K562 (cell line): ENCODE results near the gene RASGRP2. TPM values are rescaled to one million over a fixed set of nuclear protein-coding genes. Genes with fewer than 3 reads are reported as not detected.
A peak's percentile ranks its signal among the peaks of the same experiment; 100 is the strongest.

ENCODE experiments used
- ATAC-seq: fragments of 200-7000 bp; cut with Tn5 transposase; 3 replicates; pipeline ENCODE4 v1.9.1; 2020; ENCODE audit warnings: moderate library complexity
- BruUV-seq: library from RNA; stranded (reverse); fragments of 400-500 nt; replicated peaks from 2 replicates; lab custom pipeline; 2021; lab: Mats Ljungman, UMichigan
- CTCF ChIA-PET: fragments of 300-600 bp; formaldehyde crosslinking; extraction: SDS; loops from one replicate; lab custom pipeline; 2021; ENCODE audit warnings: low intra/inter-chr PET ratio; lab: Yijun Ruan, JAX
- POLR2A ChIA-PET: fragments of 300-600, 350-650 bp; sonication (Branson Sonifier 250); formaldehyde crosslinking; extraction: SDS; loops from one replicate; lab custom pipeline; 2021; ENCODE audit warnings: antibody characterized with exemption, inconsistent platforms; lab: Yijun Ruan, JAX
- DNase-seq, 4 experiments: peaks; one replicate each; pipeline versions ENCODE4 v3.0.0 to v3.0.0-alpha.2; 2011 to 2018; ENCODE audit warnings: low spot score in 3 of 4, mixed read lengths in 3 of 4; ENCODE audit errors: extremely low read depth in 1 of 4
- FAIRE-seq: peaks from 2 replicates; lab custom pipeline; 2011; peaks lifted over from hg19 to GRCh38; lab: Jason Lieb, UNC
- H2AFZ ChIP-seq: 2 replicates; pipeline ENCODE4 v1.6.0; 2011; ENCODE audit warnings: low read depth, low read length, control low read depth, inconsistent platforms
- H3K27ac ChIP-seq: fragments of 200-600 bp; 3 replicates; pipeline ENCODE4 v1.8.0; 2011; ENCODE audit warnings: low read depth, mild to moderate bottlenecking, control low read depth, inconsistent platforms, low read length, moderate library complexity, mixed read lengths; ENCODE audit errors: extremely low read depth
- H3K27me3 ChIP-seq, 2 experiments: fragments of 300-600 bp in 1 of 2; 2 replicates in 1 of 2; 3 replicates in 1 of 2; pipeline versions ENCODE4 v1.6.0 to v1.8.0; 2011; ENCODE audit warnings: inconsistent platforms in 2 of 2, low read length in 2 of 2, mild to moderate bottlenecking in 1 of 2, mixed read lengths in 1 of 2, moderate library complexity in 1 of 2; ENCODE audit not compliant: control insufficient read depth in 2 of 2, insufficient read depth in 2 of 2
- H3K36me3 ChIP-seq: fragments of 300-600 bp; 3 replicates; pipeline ENCODE4 v1.8.0; 2011; ENCODE audit warnings: mild to moderate bottlenecking, low read length, inconsistent platforms; ENCODE audit not compliant: control insufficient read depth, insufficient read depth
- H3K4me1 ChIP-seq, 2 experiments: fragments of 200-600 bp in 1 of 2; replicated peaks in 1 of 2; 2 replicates in 1 of 2; 3 replicates in 1 of 2; pipeline versions ENCODE4 v1.5.1 to v1.8.0; 2011; ENCODE audit warnings: inconsistent platforms in 2 of 2, low read length in 2 of 2, mild to moderate bottlenecking in 1 of 2, mixed read lengths in 1 of 2, moderate library complexity in 1 of 2; ENCODE audit not compliant: control insufficient read depth in 2 of 2, insufficient read depth in 2 of 2
- H3K4me2 ChIP-seq: 2 replicates; pipeline ENCODE4 v1.6.1; 2011; ENCODE audit warnings: low read length, control low read depth, inconsistent platforms, mixed read lengths; ENCODE audit not compliant: insufficient read depth
- H3K4me3 ChIP-seq: fragments of 200-600 bp; sonication (generic), shearing (Covaris generic); 2 replicates; pipeline ENCODE4 v1.5.1; 2016; ENCODE audit warnings: control low read depth, inconsistent platforms
- H3K79me2 ChIP-seq: fragments of 200-600 bp; 3 replicates; pipeline ENCODE4 v1.8.0; 2011; ENCODE audit warnings: low read length, inconsistent platforms; ENCODE audit not compliant: control insufficient read depth, insufficient read depth
- H3K9ac ChIP-seq, 2 experiments: 2 replicates each; pipeline versions ENCODE4 v1.6.0 to v1.6.1; 2011; ENCODE audit warnings: low read depth in 2 of 2, low read length in 2 of 2, control low read depth in 1 of 2, inconsistent platforms in 1 of 2, mild to moderate bottlenecking in 1 of 2, mixed read lengths in 1 of 2; ENCODE audit not compliant: insufficient read depth in 1 of 2
- H3K9me1 ChIP-seq: one replicate; pipeline ENCODE4 v1.6.0; 2011; ENCODE audit warnings: inconsistent platforms, mild to moderate bottlenecking, low read length, moderate library complexity; ENCODE audit not compliant: control insufficient read depth, insufficient read depth
- H3K9me3 ChIP-seq: replicated peaks from 2 replicates; pipeline ENCODE4 v1.5.1; 2011; ENCODE audit warnings: low read depth, low read length, inconsistent platforms; ENCODE audit not compliant: control insufficient read depth, insufficient read depth
- H4K20me1 ChIP-seq: replicated peaks from 2 replicates; pipeline ENCODE4 v1.6.1; 2011; ENCODE audit warnings: low read length, inconsistent platforms, mixed read lengths; ENCODE audit not compliant: control insufficient read depth, insufficient read depth
- CEBPZ ChIP-seq: fragments of 150-350 bp; IDR thresholded peaks from 2 replicates; pipeline ENCODE4 v1.6.1; 2014; ENCODE audit warnings: low read depth, mild to moderate bottlenecking, low read length, borderline replicate concordance
- EGR1 ChIP-seq: fragments of 450-650 bp; conservative IDR thresholded peaks from 2 replicates; pipeline ENCODE4 v1.6.1; 2017; ENCODE audit warnings: mild to moderate bottlenecking
- ELF2 ChIP-seq: fragments of 250-450 bp; sonication (Bioruptor Pico); IDR thresholded peaks from 2 replicates; pipeline ENCODE4 v1.5.0; 2021; ENCODE audit warnings: mild to moderate bottlenecking
- ETV1 ChIP-seq: fragments of 450-650 bp; conservative IDR thresholded peaks from 2 replicates; pipeline ENCODE4 v1.6.1; 2016; ENCODE audit warnings: missing genetic modification characterization, control low read depth, low read depth, missing compliant biosample characterization
- GABPB1 ChIP-seq: sonication (generic); formaldehyde crosslinking; IDR thresholded peaks from 2 replicates; pipeline ENCODE4 v1.8.0; 2022; ENCODE audit warnings: mild to moderate bottlenecking, missing genetic modification reagents
- GTF2E2 ChIP-seq: fragments of 200-800 bp; sonication (Bioruptor generic); IDR thresholded peaks from 2 replicates; pipeline ENCODE4 v1.6.1; 2016; ENCODE audit warnings: missing genetic modification characterization, missing compliant biosample characterization
- ILK ChIP-seq: fragments of 450-650 bp; IDR thresholded peaks from 2 replicates; pipeline ENCODE4 v1.6.1; 2016; ENCODE audit warnings: missing genetic modification characterization, low read depth, mild to moderate bottlenecking, missing compliant biosample characterization, moderate library complexity, borderline replicate concordance
- L3MBTL2 ChIP-seq: fragments of 450-650 bp; IDR thresholded peaks from 2 replicates; pipeline ENCODE4 v1.6.1; 2016; ENCODE audit warnings: mild to moderate bottlenecking, moderate library complexity
- MEIS2 ChIP-seq: fragments of 450-650 bp; IDR thresholded peaks from 2 replicates; pipeline ENCODE4 v1.6.1; 2014; ENCODE audit warnings: mild to moderate bottlenecking; ENCODE audit not compliant: partially characterized antibody
- NR1H2 ChIP-seq: sonication (generic); formaldehyde crosslinking; IDR thresholded peaks from 2 replicates; pipeline ENCODE4 v1.4.0; 2020; ENCODE audit warnings: mild to moderate bottlenecking, missing genetic modification reagents
- NUFIP1 ChIP-seq: fragments of 450-650 bp; IDR thresholded peaks from 2 replicates; pipeline ENCODE4 v1.6.1; 2018; ENCODE audit not compliant: partially characterized antibody
- PCBP1 ChIP-seq: fragments of 200-400 bp; formaldehyde crosslinking; IDR thresholded peaks from 2 replicates; pipeline ENCODE4 v1.6.1; 2018; ENCODE audit warnings: mild to moderate bottlenecking, low read depth, low read length; ENCODE audit not compliant: poor library complexity, severe bottlenecking
- PHB2 ChIP-seq: fragments of 450-650 bp; IDR thresholded peaks from 2 replicates; pipeline ENCODE4 v1.6.1; 2017; ENCODE audit warnings: low read depth
- POLR2A ChIP-seq: fragments of 450-650 bp; conservative IDR thresholded peaks from 2 replicates; pipeline ENCODE4 v1.6.1; 2016
- RFX5 ChIP-seq: IDR thresholded peaks from 2 replicates; pipeline ENCODE4 v1.6.1; 2011; ENCODE audit warnings: low read depth, mild to moderate bottlenecking, improper control_type of control experiment, low read length
- TAF9B ChIP-seq: fragments of 450-650 bp; IDR thresholded peaks from 2 replicates; pipeline ENCODE4 v1.6.1; 2018; ENCODE audit warnings: mild to moderate bottlenecking; ENCODE audit not compliant: partially characterized antibody
- TARDBP ChIP-seq: fragments of 450-650 bp; IDR thresholded peaks from 2 replicates; pipeline ENCODE4 v1.6.1; 2016
- U2AF1 ChIP-seq: fragments of 200-400 bp; formaldehyde crosslinking; optimal IDR thresholded peaks from 2 replicates; pipeline ENCODE3; 2017; ENCODE audit warnings: mild to moderate bottlenecking, low read depth, low read length, moderate library complexity
- ZNF282 ChIP-seq: sonication (generic); formaldehyde crosslinking; IDR thresholded peaks from 2 replicates; pipeline ENCODE4 v1.8.1; 2023; ENCODE audit warnings: missing genetic modification reagents
- ZNF740 ChIP-seq, 3 experiments: fragments of 200-800 bp in 1 of 3; sonication (Bioruptor generic) in 1 of 3; sonication (generic) in 1 of 3; formaldehyde crosslinking in 1 of 3; IDR thresholded peaks; 2 replicates each; pipeline versions ENCODE4 v1.6.1 to v1.8.0; 2016 to 2022; ENCODE audit warnings: mild to moderate bottlenecking in 2 of 3, missing compliant biosample characterization in 2 of 3, missing genetic modification characterization in 2 of 3, missing genetic modification reagents in 1 of 3
- WGBS: fragments of 100-300 bp; shearing (Covaris generic); methylation state at CpG from one replicate; pipeline ENCODE4 v1.1.6; 2016; ENCODE audit warnings: low coverage, mixed read lengths; ENCODE audit not compliant: insufficient coverage; ENCODE audit errors: missing lambda C conversion rate; 5-methylcytosine and 5-hydroxymethylcytosine counted together
- in situ Hi-C: fragments of 300-500 bp; cut with MboI; formaldehyde crosslinking; loops from 4 replicates; pipeline ENCODE4 v1.15.0; 2018; ENCODE audit warnings: inconsistent platforms, mixed read lengths
- intact Hi-C: fragments of 100-400 bp; cut with micrococcal nuclease; formaldehyde crosslinking; loops from 2 replicates; pipeline ENCODE4 v1.14.2; 2022
- polyA plus RNA-seq, 8 experiments: library from polyadenylated mRNA; depleted of rRNA in 4 of 8; stranded (reverse) in 5 of 8; unstranded in 3 of 8; fragments of >200 nt; fragmentation: Nextera tagmentation in 2 of 8; fragmentation: Illumina TruSeq in 1 of 8; extraction: Ambion mirVana in 2 of 8; extraction: Trizol in 1 of 8; gene quantifications; 2 replicates each; pipeline versions ENCODE4 v1.2.1 to v1.2.3, GENCODE V29; 2011 to 2014; ENCODE audit warnings: inconsistent platforms in 1 of 8, missing spikeins in 1 of 8
- total RNA-seq, 7 experiments: library from RNA; depleted of rRNA in 6 of 7; stranded (reverse); fragments of >200 nt in 6 of 7; fragmentation: Illumina TruSeq in 2 of 7; extraction: Trizol in 2 of 7; gene quantifications; 2 replicates each; pipeline versions ENCODE4 v1.2.1 to v1.2.3, GENCODE V29; 2011 to 2021; ENCODE audit warnings: low replicate concordance in 1 of 7

Gene RASGRP2
- total and polyA plus RNA-seq, 9 of the 15 experiments (the other 6 are each of a cell fraction or from before 2014, with no cell fraction given) = 0.87 to 22.7 (median 5.5) TPM

GRCh38 chr11:64764040-64764611 is 20.2 kb upstream of the RASGRP2 start:
- H3K9ac ChIP-seq = peak overlapping the region in 1 of 2 experiments; percentile 66; a peak in 1 of 4 replicates
- 82% methylated on average over 11 of the region's 11 CpGs for WGBS
- peaks cover 72% of the 10 kb centered on the region for H3K36me3 ChIP-seq
- H3K79me2 ChIP-seq = peaks cover 19% of the 10 kb centered on the region
- in situ Hi-C loops = no loop called here
- peaks cover 16 to 60% of the 10 kb centered on the region in 2 experiments for H3K4me1 ChIP-seq
- ATAC-seq = no peak
- H3K9me1 ChIP-seq = peaks cover 10% of the 10 kb centered on the region
- H4K20me1 ChIP-seq = peaks cover 43% of the 10 kb centered on the region
- peak overlapping the region; percentile 62; the same call in 1 of the 3 replicates for H3K27ac ChIP-seq
- ChIA-PET CTCF (no interaction called here), POLR2A (interaction anchor here (0.5 to 7.9 kb wide), 7 partner anchors 7 to 118 kb away, joined by 3 to 168 read pairs (median 5); partner anchors contain the start of gene SF1)
- no peak overlapping the region for H2AFZ ChIP-seq
- no peak for DNase-seq
- no peaks in the 10 kb centered on the region for H3K27me3 ChIP-seq
- no TSS peak for BruUV-seq
- no peaks in the 10 kb centered on the region for H3K9me3 ChIP-seq
- H3K4me2 ChIP-seq = no peak overlapping the region
- intact Hi-C loops = no loop called here
- no peak overlapping the region for H3K4me3 ChIP-seq
- FAIRE-seq = no peak
- no peak for TF ChIP-seq NUFIP1
- no peak for TF ChIP-seq L3MBTL2
- peak; percentile 17; the same call in 1 of the 2 replicates for TF ChIP-seq POLR2A
- TF ChIP-seq ILK (tag) = no peak
- TF ChIP-seq GTF2E2 (tag) = no peak
- 0 out of 2 replicates have a peak, but pooled peaks have one; percentile 19 for TF ChIP-seq EGR1
- TF ChIP-seq NR1H2 (CRISPR knock-in tag) = no peak
- no peak for TF ChIP-seq GABPB1 (CRISPR knock-in tag)
- no peak for TF ChIP-seq U2AF1
- TF ChIP-seq TARDBP = no peak
- TF ChIP-seq PCBP1 = no peak
- no peak for TF ChIP-seq ETV1 (tag)
- TF ChIP-seq PHB2 = no peak
- TF ChIP-seq RFX5 = no peak
- no peak for TF ChIP-seq TAF9B
- no peak for TF ChIP-seq MEIS2
- TF ChIP-seq ELF2 (CRISPR knock-in tag) = no peak
- TF ChIP-seq ZNF282 (CRISPR knock-in tag) = no peak
- no peak for TF ChIP-seq ZNF740 (CRISPR knock-in tag; IDR thresholded peaks at IDR 0.05)
- TF ChIP-seq ZNF740 (tag; IDR thresholded peaks at IDR 0.05) = no peak
- no peak for TF ChIP-seq CEBPZ
